Activated CD4-positive, alpha-beta memory T cell treated with anti-CD3 and anti-CD28 coated beads for 36 hours (primary cell): ENCODE data around the gene MTMR10. TPM values are rescaled to one million over a fixed set of nuclear protein-coding genes. Genes with fewer than 3 reads are reported as not detected.

Experiments
- CTCF ChIA-PET: fragments of 350-600 bp; sonication (Branson Sonifier 250); formaldehyde crosslinking; loops from one replicate; lab custom pipeline; 2021; ENCODE audit warnings: antibody characterized with exemption, inconsistent platforms; lab: Charles Lee
- POLR2A ChIA-PET: fragments of 350-600 bp; sonication (Branson Sonifier 250); formaldehyde crosslinking; loops from one replicate; lab custom pipeline; 2021; ENCODE audit warnings: antibody characterized with exemption; lab: Charles Lee
- DNase-seq: peaks from one replicate; pipeline ENCODE4 v3.0.0-alpha.2; 2020
- H3K27ac Mint-ChIP-seq: one replicate; pipeline ENCODE4 v1.8.0; 2021; ENCODE audit warnings: mixed read lengths
- H3K27me3 Mint-ChIP-seq: one replicate; pipeline ENCODE4 v1.8.0; 2021; ENCODE audit warnings: mixed read lengths
- H3K36me3 Mint-ChIP-seq: one replicate; pipeline ENCODE4 v1.8.0; 2021; ENCODE audit warnings: mixed read lengths
- H3K4me1 Mint-ChIP-seq: one replicate; pipeline ENCODE4 v1.8.0; 2021; ENCODE audit warnings: low read depth, mixed read lengths
- H3K4me3 Mint-ChIP-seq: one replicate; pipeline ENCODE4 v1.8.0; 2021; ENCODE audit warnings: mild to moderate bottlenecking, mixed read lengths
- H3K9me3 Mint-ChIP-seq: one replicate; pipeline ENCODE4 v1.8.0; 2021; ENCODE audit warnings: mixed read lengths
- intact Hi-C: fragments of 100-400 bp; cut with micrococcal nuclease; formaldehyde crosslinking; loops from one replicate; pipeline ENCODE4 v1.15.1; 2023
- total RNA-seq, 2 experiments: library from RNA; stranded (reverse); gene quantifications; one replicate each; pipeline ENCODE4 v1.2.3, GENCODE V29; 2021

Gene MTMR10
- total RNA-seq, result 10 to 100 TPM; 10.8 to 12.5 TPM

- Mint-ChIP-seq H3K27ac (peak within 1 kb of the TSS; percentile 72), H3K36me3 (no peaks in the 10 kb centered on the region), H3K4me1 (peaks cover 26% of the 10 kb centered on the region), H3K27me3 (no peaks in the 10 kb centered on the region), H3K4me3 (peak within 1 kb of the TSS; percentile 87), H3K9me3 (no peaks in the 10 kb centered on the region)
- ChIA-PET POLR2A (interaction anchor here (0.7 to 1.2 kb wide), 3 partner anchors 9 to 366 kb away, joined by 3 to 4 read pairs (median 4); partner anchors contain the start of gene ARHGAP11B), CTCF (interaction anchor here (0.6 to 1.0 kb wide), 4 partner anchors 39 to 497 kb away, joined by 3 read pairs; no protein-coding TSS in a partner anchor)
- peak; percentile 76 for DNase-seq
- intact Hi-C loops, result loop anchor here (5.0 to 10.0 kb wide), 7 partner anchors 87 to 493 kb away; partner anchors contain the start of genes FAN1 and KLF13
These were observed at the start of gene MTMR10 for GRCh38 chr15:30991255-30992235. TSS of gene MTMR10 (minus strand) at chr15:30991628. CDS start at chr15:30991506, 122 bp downstream.

GRCh38 chr15:31040611-31041010 is 49.2 kb upstream of the MTMR10 start:
- Mint-ChIP-seq H3K36me3 (no peaks in the 10 kb centered on the region), H3K4me1 (no peaks in the 10 kb centered on the region), H3K27ac (no peak overlapping the region), H3K4me3 (no peak overlapping the region), H3K9me3 (no peaks in the 10 kb centered on the region), H3K27me3 (peaks cover 2% of the 10 kb centered on the region)
- intact Hi-C loops, result no loop called here
- no peak for DNase-seq
- CTCF ChIA-PET, result interaction anchor here (0.6 kb wide), 1 partner anchor 183 kb away, joined by 5 read pairs; no protein-coding TSS in a partner anchor
- POLR2A ChIA-PET, result no interaction called here

GRCh38 chr15:31039961-31040360 is 48.5 kb upstream of the MTMR10 start:
- H3K4me3 Mint-ChIP-seq, result no peak overlapping the region
- POLR2A ChIA-PET, result no interaction called here

GRCh38 chr15:31037731-31038477 is 46.5 kb upstream of the MTMR10 start:
- no peak overlapping the region for H3K27ac Mint-ChIP-seq
- intact Hi-C loops, result loop anchor here (10.0 kb wide), 1 partner anchor 63 kb away; no protein-coding TSS in a partner anchor
- ChIA-PET POLR2A (no interaction called here), CTCF (no interaction called here)
- H3K9me3 Mint-ChIP-seq, result no peaks in the 10 kb centered on the region
- no peaks in the 10 kb centered on the region for H3K36me3 Mint-ChIP-seq
- peaks cover 2% of the 10 kb centered on the region for H3K27me3 Mint-ChIP-seq
- no peak for DNase-seq
- no peak overlapping the region for H3K4me3 Mint-ChIP-seq
- no peaks in the 10 kb centered on the region for H3K4me1 Mint-ChIP-seq

More at GRCh38 chr15:31039961-31040360, 48.5 kb upstream of the MTMR10 start:
- Mint-ChIP-seq H3K9me3 (no peaks in the 10 kb centered on the region), H3K27ac (no peak overlapping the region), H3K4me1 (no peaks in the 10 kb centered on the region), H3K27me3 (peaks cover 2% of the 10 kb centered on the region), H3K36me3 (no peaks in the 10 kb centered on the region)
- CTCF ChIA-PET, result no interaction called here
- no peak for DNase-seq
- intact Hi-C loops, result loop anchor here (10.0 kb wide), 1 partner anchor 65 kb away; no protein-coding TSS in a partner anchor

- no peak overlapping the region for H3K4me3 Mint-ChIP-seq
- no peaks in the 10 kb centered on the region for H3K4me1 Mint-ChIP-seq
- CTCF ChIA-PET, result no interaction called here
These were observed 45.4 kb upstream of the MTMR10 start for GRCh38 chr15:31036783-31037182.

DNA sequence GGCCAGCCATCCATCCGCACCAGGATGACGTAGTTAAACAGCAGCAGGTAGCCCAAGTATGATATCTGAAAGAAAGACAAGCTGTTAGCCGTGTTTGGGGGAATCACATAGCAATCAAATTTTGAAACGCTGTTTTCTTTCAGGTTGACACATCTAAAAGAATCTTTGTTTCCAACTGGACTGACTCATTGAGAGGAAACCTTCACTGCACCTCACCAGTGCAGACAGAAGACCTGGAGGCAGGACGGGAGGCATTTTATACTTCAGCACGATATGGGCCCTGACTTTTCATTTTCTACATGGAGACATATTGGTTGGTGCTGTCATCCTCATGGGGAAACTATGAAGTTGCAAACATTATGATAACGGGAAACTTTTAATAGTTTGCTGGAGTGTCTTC is 44.2 kb upstream of the MTMR10 start:
- no peaks in the 10 kb centered on the region for H3K36me3 Mint-ChIP-seq
- ChIA-PET POLR2A (no interaction called here), CTCF (interaction anchor here (0.7 kb wide), 1 partner anchor 93 kb away, joined by 3 read pairs; no protein-coding TSS in a partner anchor)
- H3K27me3 Mint-ChIP-seq, result peaks cover 3% of the 10 kb centered on the region
- no peak overlapping the region for H3K27ac Mint-ChIP-seq
- no peaks in the 10 kb centered on the region for H3K4me1 Mint-ChIP-seq
- H3K4me3 Mint-ChIP-seq, result no peak overlapping the region
- no peaks in the 10 kb centered on the region for H3K9me3 Mint-ChIP-seq
- intact Hi-C loops, result loop anchor here (10.0 kb wide), 1 partner anchor 61 kb away; no protein-coding TSS in a partner anchor
- no peak for DNase-seq

More at GRCh38 chr15:31036783-31037182, 45.4 kb upstream of the MTMR10 start:
- peaks cover 1% of the 10 kb centered on the region for H3K27me3 Mint-ChIP-seq
- no peak overlapping the region for H3K27ac Mint-ChIP-seq
- POLR2A ChIA-PET, result no interaction called here
- no peak for DNase-seq
- no peaks in the 10 kb centered on the region for H3K9me3 Mint-ChIP-seq
- intact Hi-C loops, result loop anchor here (10.0 kb wide), 1 partner anchor 62 kb away; no protein-coding TSS in a partner anchor
- H3K36me3 Mint-ChIP-seq, result no peaks in the 10 kb centered on the region

DNA sequence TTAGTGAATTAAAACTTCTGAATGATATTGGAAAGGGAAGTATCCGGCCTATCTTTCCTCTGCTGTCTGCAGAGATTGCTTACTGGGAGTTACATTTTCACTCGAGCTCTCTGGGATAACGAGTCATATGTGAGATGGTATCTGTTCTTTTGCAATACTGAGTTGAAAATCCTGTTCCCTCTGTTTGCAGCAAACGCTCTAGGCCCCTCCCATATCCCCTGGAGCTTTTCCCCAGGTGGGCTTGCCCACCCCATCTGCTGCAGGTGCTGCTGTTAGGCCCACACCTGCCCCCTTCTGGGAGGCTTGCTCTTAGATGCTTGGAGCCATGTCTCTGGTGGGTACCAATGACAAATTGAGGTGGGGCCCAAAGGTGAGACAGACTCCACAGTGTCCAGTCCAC is 42.7 kb upstream of the MTMR10 start:
- Mint-ChIP-seq H3K9me3 (no peaks in the 10 kb centered on the region), H3K27ac (no peak overlapping the region), H3K27me3 (peaks cover 6% of the 10 kb centered on the region), H3K4me3 (no peak overlapping the region), H3K4me1 (no peaks in the 10 kb centered on the region), H3K36me3 (no peaks in the 10 kb centered on the region)
- POLR2A ChIA-PET, result no interaction called here
- CTCF ChIA-PET, result no interaction called here
- DNase-seq, result no peak
- intact Hi-C loops, result loop anchor here (10.0 kb wide), 1 partner anchor 59 kb away; no protein-coding TSS in a partner anchor

GRCh38 chr15:31032961-31033371 is 41.5 kb upstream of the MTMR10 start:
- Mint-ChIP-seq H3K36me3 (no peaks in the 10 kb centered on the region), H3K4me1 (no peaks in the 10 kb centered on the region), H3K27ac (no peak overlapping the region), H3K4me3 (no peak overlapping the region), H3K9me3 (no peaks in the 10 kb centered on the region), H3K27me3 (peaks cover 15% of the 10 kb centered on the region)
- ChIA-PET POLR2A (no interaction called here), CTCF (no interaction called here)
- no peak for DNase-seq
- intact Hi-C loops, result loop anchor here (10.0 kb wide), 1 partner anchor 58 kb away; no protein-coding TSS in a partner anchor

DNA sequence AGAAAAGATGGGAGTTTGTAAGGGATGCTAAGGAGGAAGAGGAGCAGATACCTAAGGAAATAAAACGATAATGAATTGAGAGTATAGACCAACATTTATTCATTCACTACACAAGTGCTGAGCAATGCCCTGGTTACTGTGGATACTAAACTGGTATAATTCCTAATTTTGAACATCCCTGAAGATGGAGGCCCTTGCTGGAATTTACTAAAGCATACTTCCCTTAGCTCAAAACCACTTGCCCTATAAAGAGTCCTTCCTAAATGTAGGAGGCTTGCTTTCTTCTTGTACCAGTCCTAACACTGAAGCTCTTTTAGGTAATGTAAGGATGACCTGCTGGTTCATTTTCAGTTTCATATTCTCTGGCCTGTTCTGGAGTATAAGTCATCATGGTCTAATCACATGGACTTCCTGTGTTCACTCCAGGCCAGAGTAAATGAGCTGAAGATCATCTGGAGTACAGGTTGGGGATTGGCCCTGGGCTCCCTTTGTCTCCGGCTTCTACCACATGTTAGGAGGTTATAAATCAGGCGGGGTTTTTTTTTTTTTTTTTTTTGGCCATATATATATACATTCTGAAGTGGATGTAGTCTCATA is 40.1 kb upstream of the MTMR10 start:
- H3K9me3 Mint-ChIP-seq, result no peaks in the 10 kb centered on the region
- intact Hi-C loops, result loop anchor here (10.0 kb wide), 1 partner anchor 57 kb away; no protein-coding TSS in a partner anchor
- CTCF ChIA-PET, result no interaction called here
- DNase-seq, result no peak
- H3K27ac Mint-ChIP-seq, result no peak overlapping the region
- H3K4me1 Mint-ChIP-seq, result no peaks in the 10 kb centered on the region
- H3K27me3 Mint-ChIP-seq, result peaks cover 18% of the 10 kb centered on the region
- no peaks in the 10 kb centered on the region for H3K36me3 Mint-ChIP-seq
- H3K4me3 Mint-ChIP-seq, result no peak overlapping the region
- POLR2A ChIA-PET, result no interaction called here

DNA sequence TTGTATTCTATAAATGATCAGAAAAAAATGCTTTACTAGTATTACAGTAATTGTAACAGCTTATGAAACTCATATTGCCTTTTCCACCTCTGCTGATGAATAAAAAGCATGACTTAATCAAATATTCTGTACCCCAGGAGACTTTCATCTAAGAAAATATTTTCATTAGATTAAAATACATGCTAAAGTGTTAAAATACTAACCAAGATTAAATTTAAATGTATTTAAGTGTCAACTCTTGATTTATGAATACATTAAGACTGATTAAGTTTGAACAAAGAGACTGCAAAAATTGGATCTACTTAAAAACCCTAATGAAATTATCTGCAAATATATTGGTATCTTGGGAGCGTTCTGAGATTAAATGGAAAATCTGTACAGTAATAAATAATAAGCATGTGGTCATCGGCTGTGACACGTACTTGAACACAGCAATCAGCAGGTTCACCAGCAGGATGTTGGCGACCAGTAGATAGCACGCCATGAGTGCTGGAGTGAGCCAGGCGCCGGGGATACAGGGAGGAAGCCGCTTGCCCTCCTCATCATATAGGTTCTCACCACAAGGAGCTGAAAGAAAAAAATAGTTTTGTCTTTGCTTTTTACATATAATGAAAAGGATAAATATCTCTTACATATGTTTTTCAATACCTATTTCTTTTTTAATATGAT is 36.6 kb upstream of the MTMR10 start:
- POLR2A ChIA-PET, result no interaction called here
- intact Hi-C loops, result no loop called here
- no peak for DNase-seq

DNA sequence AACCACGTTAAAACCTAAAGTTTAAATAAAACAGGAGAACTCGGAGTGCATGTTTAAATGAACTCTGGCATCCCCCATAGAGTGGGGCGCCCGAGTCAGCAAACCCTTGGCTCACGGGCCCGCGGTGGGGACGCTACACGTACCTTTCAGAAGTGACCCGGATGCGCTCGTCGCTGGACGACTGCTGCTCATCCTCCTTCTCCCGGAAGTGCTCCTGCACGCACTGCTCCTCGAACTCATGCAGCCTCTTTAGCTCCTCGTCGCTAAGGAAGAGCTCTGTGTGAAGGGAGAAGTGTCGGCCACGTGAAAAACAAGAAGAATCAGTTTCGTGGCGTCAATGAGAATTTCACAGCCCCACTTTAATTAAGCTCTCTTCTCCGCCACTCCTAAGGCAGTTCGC is 34.6 kb upstream of the MTMR10 start:
- DNase-seq, result no peak
- Mint-ChIP-seq H3K9me3 (no peaks in the 10 kb centered on the region), H3K4me1 (no peaks in the 10 kb centered on the region), H3K27me3 (peaks cover 23% of the 10 kb centered on the region), H3K4me3 (no peak overlapping the region), H3K27ac (no peak overlapping the region), H3K36me3 (no peaks in the 10 kb centered on the region)
- intact Hi-C loops, result no loop called here
- ChIA-PET CTCF (no interaction called here), POLR2A (no interaction called here)

More for the DNA sequence above, 36.6 kb upstream of the MTMR10 start:
- H3K9me3 Mint-ChIP-seq, result no peaks in the 10 kb centered on the region
- H3K4me3 Mint-ChIP-seq, result no peak overlapping the region
- no peaks in the 10 kb centered on the region for H3K4me1 Mint-ChIP-seq
- CTCF ChIA-PET, result interaction anchor here (0.9 kb wide), 1 partner anchor 18 kb away, joined by 3 read pairs; no protein-coding TSS in a partner anchor
- H3K27ac Mint-ChIP-seq, result no peak overlapping the region
- H3K27me3 Mint-ChIP-seq, result peaks cover 25% of the 10 kb centered on the region
- H3K36me3 Mint-ChIP-seq, result no peaks in the 10 kb centered on the region
